Vagina (tissue), 2 donors: ENCODE data around the gene REC8.

Experiments used
- CTCF ChIP-seq, 3 experiments: fragments of 450-650 bp in 2 of 3; fragments of 200-600 bp in 1 of 3; sonication (generic) in 1 of 3; IDR thresholded peaks; one replicate each; pipeline ENCODE4 v1.5.1; 2017 to 2019; ENCODE audit warnings: antibody characterized with exemption in 3 of 3, mild to moderate bottlenecking in 2 of 3, moderate library complexity in 2 of 3
- POLR2A ChIP-seq, 2 donors: fragments of 450-650 bp; IDR thresholded peaks; one replicate each; pipeline ENCODE4 v1.6.1; 2017; ENCODE audit warnings: antibody characterized with exemption in 2 of 2, mild to moderate bottlenecking in 2 of 2, moderate library complexity in 2 of 2
- POLR2AphosphoS5 ChIP-seq, 2 donors: sonication (generic); formaldehyde crosslinking; IDR thresholded peaks; one replicate each; pipeline ENCODE4 v1.9.0; 2017; ENCODE audit warnings: antibody characterized with exemption in 2 of 2, mild to moderate bottlenecking in 2 of 2, low read depth in 1 of 2; ENCODE audit not compliant: insufficient read depth in 1 of 2

GRCh38 chr14:24150567-24150966, 21.3 kb upstream of the REC8 start:
- TF ChIP-seq CTCF (IDR thresholded peaks at IDR 0.05) (no peak), POLR2AphosphoS5 (IDR thresholded peaks at IDR 0.05; ENCODE audit: insufficient read depth in 1 of 2, low read depth in 1 of 2) (no peak), POLR2A (IDR thresholded peaks at IDR 0.05) (no peak)
